NCI-H2171 (cell line): ENCODE data around the gene APPBP2.

Experiments
- DNase-seq: peaks from one replicate; lab custom pipeline; 2025; lab: John Stamatoyannopoulos, UW

APPBP2 gene

DNA sequence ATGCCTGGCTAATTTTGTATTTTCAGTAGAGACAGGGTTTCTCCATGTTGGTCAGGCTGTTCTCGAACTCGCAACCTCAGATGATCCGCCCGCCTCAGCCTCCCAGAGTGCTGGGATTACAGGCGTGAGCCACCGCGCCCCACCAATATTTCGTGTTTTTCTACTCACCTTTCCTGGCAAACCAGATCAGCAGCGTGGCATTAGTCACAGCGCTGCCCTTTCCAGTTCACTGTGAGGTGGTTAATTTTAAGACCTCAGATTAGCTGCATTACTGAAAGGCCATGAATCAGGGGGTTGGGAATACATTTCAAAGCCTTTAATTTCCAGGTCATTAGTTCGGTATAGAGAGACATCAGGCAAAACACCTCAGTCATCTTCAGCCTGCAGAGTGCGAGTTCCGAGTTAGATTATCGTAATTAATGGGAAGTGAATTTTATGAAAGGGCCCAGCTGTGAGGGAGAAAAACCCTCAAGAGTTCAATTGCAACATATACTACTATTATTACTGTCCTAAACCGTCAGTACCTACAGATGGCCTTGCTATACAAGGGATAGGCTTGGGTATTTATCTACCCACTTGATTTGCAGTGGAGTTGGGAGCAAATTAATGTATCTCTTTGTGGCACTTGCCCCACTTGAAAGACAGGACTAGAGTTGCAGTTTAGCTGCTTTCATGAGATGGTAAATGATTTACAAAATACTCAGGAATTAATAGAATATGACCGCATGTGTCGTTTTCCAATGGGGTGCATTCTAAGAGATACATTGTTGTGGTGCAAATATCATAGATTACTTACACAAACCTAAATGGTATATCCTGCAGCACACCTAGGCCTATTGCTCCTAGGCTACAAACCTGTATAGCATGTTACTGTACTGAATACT, 132.0 kb downstream of the APPBP2 start:
- no peak for DNase-seq
